ENCODE data around the gene CHST4. TPM values are rescaled to one million over a fixed set of nuclear protein-coding genes. Genes with fewer than 3 reads are reported as not detected.

The CHST4 gene
- total and polyA plus RNA-seq, 2 donors from 2014 or later = not detected

DNA sequence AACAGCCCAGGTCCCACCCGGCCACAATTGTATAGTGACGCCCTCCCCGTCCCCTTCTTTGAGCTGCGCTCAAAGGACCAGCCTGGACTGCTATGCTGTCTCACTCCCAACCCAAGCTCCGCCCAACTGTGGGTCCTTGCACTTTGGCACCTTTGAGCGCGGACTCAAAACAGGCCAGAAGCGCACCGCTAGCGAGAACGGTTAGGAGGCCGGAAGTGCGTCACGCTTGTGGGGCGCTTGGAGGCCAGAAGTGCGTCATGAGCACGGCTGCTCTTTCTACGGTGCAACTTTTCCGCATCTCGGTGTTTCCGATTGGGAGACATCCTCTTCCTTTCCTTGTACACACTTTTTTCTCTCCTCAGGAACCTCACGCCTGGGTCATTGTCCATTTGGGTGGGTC lies 37.1 kb upstream of the CHST4 start, which contains the start of gene ZNF19:
TSS of gene ZNF19 (minus strand) at position 203 of the 400 bp plus-strand sequence. CDS start 7,210 bp downstream, outside the sequence.
- no peaks in the 10 kb centered on the region for H3K4me1 ChIP-seq (ENCODE audit: control insufficient read depth in 2 of 3, insufficient read depth in 2 of 3, low read depth in 1 of 3, low read length in 3 of 3)
- H3K9ac ChIP-seq (ENCODE audit: low read length in 3 of 3) = no peak within 1 kb of the TSS
- no peaks in the 10 kb centered on the region for H3K36me3 ChIP-seq (ENCODE audit: control insufficient read depth in 2 of 3, insufficient read depth in 3 of 3, low read length in 3 of 3)
- intact Hi-C loops (cut with DNase I) = no loop called here
- H3K27ac ChIP-seq (ENCODE audit: low read depth in 2 of 2, low read length in 2 of 2) = no peak within 1 kb of the TSS
- H3K27me3 ChIP-seq (ENCODE audit: control insufficient read depth, insufficient read depth, low read length) = no peaks in the 10 kb centered on the region
- H3K9me3 ChIP-seq (ENCODE audit: control insufficient read depth in 2 of 3, insufficient read depth in 1 of 3, low read length in 3 of 3) = no peaks in the 10 kb centered on the region
- H3K4me3 ChIP-seq (ENCODE audit: low read length in 3 of 3) = no peak within 1 kb of the TSS
- TF ChIP-seq, protein P1, sequence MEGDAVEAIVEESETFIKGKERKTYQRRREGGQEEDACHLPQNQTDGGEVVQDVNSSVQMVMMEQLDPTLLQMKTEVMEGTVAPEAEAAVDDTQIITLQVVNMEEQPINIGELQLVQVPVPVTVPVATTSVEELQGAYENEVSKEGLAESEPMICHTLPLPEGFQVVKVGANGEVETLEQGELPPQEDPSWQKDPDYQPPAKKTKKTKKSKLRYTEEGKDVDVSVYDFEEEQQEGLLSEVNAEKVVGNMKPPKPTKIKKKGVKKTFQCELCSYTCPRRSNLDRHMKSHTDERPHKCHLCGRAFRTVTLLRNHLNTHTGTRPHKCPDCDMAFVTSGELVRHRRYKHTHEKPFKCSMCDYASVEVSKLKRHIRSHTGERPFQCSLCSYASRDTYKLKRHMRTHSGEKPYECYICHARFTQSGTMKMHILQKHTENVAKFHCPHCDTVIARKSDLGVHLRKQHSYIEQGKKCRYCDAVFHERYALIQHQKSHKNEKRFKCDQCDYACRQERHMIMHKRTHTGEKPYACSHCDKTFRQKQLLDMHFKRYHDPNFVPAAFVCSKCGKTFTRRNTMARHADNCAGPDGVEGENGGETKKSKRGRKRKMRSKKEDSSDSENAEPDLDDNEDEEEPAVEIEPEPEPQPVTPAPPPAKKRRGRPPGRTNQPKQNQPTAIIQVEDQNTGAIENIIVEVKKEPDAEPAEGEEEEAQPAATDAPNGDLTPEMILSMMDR (IDR thresholded peaks at IDR 0.05; ENCODE audit: borderline replicate concordance, extremely low read depth, insufficient read depth) = no peak
- FAIRE-seq (no peak), DNase-seq (no peak)

DNA sequence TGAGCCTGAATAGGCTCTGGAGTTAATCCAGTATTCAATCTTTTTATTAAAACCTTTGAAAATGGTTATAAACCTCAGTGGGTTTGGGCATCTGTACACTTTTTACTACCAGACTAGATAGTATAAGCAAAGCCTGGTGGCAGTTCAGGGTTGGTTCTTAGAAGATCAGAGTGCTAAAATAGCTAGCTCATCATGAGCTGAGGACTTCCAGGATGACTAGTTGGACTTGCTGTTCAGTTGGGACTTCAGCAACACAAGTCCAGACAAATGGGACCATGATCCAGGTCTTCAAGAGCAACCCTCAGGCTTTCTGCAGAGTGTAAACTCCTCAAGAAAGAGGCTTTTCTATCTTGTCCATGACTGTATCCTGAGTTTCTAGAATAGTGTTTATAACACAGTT lies 35.9 kb upstream of the CHST4 start:
- H3K4me3 ChIP-seq (ENCODE audit: low read length in 3 of 3) = no peak overlapping the region
- intact Hi-C loops (cut with DNase I) = no loop called here
- no peak overlapping the region for H3K27ac ChIP-seq (ENCODE audit: low read depth in 2 of 2, low read length in 2 of 2)
- H3K9ac ChIP-seq (ENCODE audit: low read length in 3 of 3) = no peak overlapping the region
- no peaks in the 10 kb centered on the region for H3K9me3 ChIP-seq (ENCODE audit: control insufficient read depth in 2 of 3, insufficient read depth in 1 of 3, low read length in 3 of 3)
- no peaks in the 10 kb centered on the region for H3K27me3 ChIP-seq (ENCODE audit: control insufficient read depth, insufficient read depth, low read length)
- TF ChIP-seq, protein P1 (IDR thresholded peaks at IDR 0.05; ENCODE audit: borderline replicate concordance, extremely low read depth, insufficient read depth) = no peak
- FAIRE-seq (no peak), DNase-seq (no peak)
- no peaks in the 10 kb centered on the region for H3K36me3 ChIP-seq (ENCODE audit: control insufficient read depth in 2 of 3, insufficient read depth in 3 of 3, low read length in 3 of 3)
- no peaks in the 10 kb centered on the region for H3K4me1 ChIP-seq (ENCODE audit: control insufficient read depth in 2 of 3, insufficient read depth in 2 of 3, low read depth in 1 of 3, low read length in 3 of 3)

GRCh38 chr16:71491054-71491453 lies 35.2 kb upstream of the CHST4 start:
- Histone ChIP-seq H3K4me3 (ENCODE audit: low read length in 3 of 3) (no peak overlapping the region), H3K36me3 (ENCODE audit: control insufficient read depth in 2 of 3, insufficient read depth in 3 of 3, low read length in 3 of 3) (no peaks in the 10 kb centered on the region), H3K9ac (ENCODE audit: low read length in 3 of 3) (no peak overlapping the region), H3K27ac (ENCODE audit: low read depth in 2 of 2, low read length in 2 of 2) (no peak overlapping the region), H3K9me3 (ENCODE audit: control insufficient read depth in 2 of 3, insufficient read depth in 1 of 3, low read length in 3 of 3) (no peaks in the 10 kb centered on the region), H3K4me1 (ENCODE audit: control insufficient read depth in 2 of 3, insufficient read depth in 2 of 3, low read depth in 1 of 3, low read length in 3 of 3) (no peaks in the 10 kb centered on the region), H3K27me3 (ENCODE audit: control insufficient read depth, insufficient read depth, low read length) (no peaks in the 10 kb centered on the region)
- FAIRE-seq (no peak), DNase-seq (no peak)
- intact Hi-C loops (cut with DNase I) = no loop called here
- TF ChIP-seq, protein P1 (IDR thresholded peaks at IDR 0.05; ENCODE audit: borderline replicate concordance, extremely low read depth, insufficient read depth) = no peak

DNA sequence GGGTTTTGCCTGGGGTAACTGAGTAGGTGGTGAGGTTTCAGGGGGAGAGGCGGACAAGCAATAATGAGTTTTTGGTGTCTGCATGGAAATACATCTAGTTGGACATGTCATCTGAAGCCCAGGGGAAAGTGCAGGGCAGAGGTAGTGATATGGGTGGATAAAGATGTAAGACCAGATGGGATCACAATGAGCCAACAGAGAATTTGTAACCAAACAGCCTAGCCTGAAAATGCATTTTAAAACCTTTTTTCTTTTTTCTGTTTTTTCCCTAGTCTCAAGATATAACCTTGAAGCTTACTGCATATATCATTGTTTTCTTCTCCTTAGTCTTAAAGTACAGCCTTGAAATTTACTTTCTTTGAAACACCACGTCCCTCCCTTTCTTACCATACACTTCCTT lies 33.4 kb upstream of the CHST4 start:
- no peak for FAIRE-seq
- TF ChIP-seq, protein P1 (IDR thresholded peaks at IDR 0.05; ENCODE audit: borderline replicate concordance, extremely low read depth, insufficient read depth) = no peak
- Histone ChIP-seq H3K27me3 (ENCODE audit: control insufficient read depth, insufficient read depth, low read length) (no peaks in the 10 kb centered on the region), H3K9ac (ENCODE audit: low read length in 3 of 3) (no peak overlapping the region), H3K9me3 (ENCODE audit: control insufficient read depth in 2 of 3, insufficient read depth in 1 of 3, low read length in 3 of 3) (no peaks in the 10 kb centered on the region), H3K27ac (ENCODE audit: low read depth in 2 of 2, low read length in 2 of 2) (no peak overlapping the region), H3K36me3 (ENCODE audit: control insufficient read depth in 2 of 3, insufficient read depth in 3 of 3, low read length in 3 of 3) (no peaks in the 10 kb centered on the region), H3K4me3 (ENCODE audit: low read length in 3 of 3) (no peak overlapping the region), H3K4me1 (ENCODE audit: control insufficient read depth in 2 of 3, insufficient read depth in 2 of 3, low read depth in 1 of 3, low read length in 3 of 3) (no peaks in the 10 kb centered on the region)
- intact Hi-C loops (cut with DNase I) = no loop called here
- DNase-seq = no peak

Data from kidney (tissue), 14 donors.